GM23338 (cell line): Measurements from ENCODE around the gene BRI3. TPM values are rescaled to one million over a fixed set of nuclear protein-coding genes. Genes with fewer than 3 reads are reported as not detected.

Experiments
- ATAC-seq: fragments of 200-7000 bp; cut with Tn5 transposase; 3 replicates; pipeline ENCODE4 v1.9.1; 2020
- DNase-seq: peaks from one replicate; pipeline ENCODE4 v3.0.0-alpha.2; 2015; ENCODE audit warnings: low spot score
- H2AFZ ChIP-seq: fragments of 200-600 bp; sonication (generic); 2 replicates; pipeline ENCODE4 v1.8.0; 2016; ENCODE audit warnings: antibody characterized with exemption, mild to moderate bottlenecking, moderate library complexity
- H3F3A ChIP-seq: fragments of 200-600 bp; sonication (generic); replicated peaks from 2 replicates; pipeline ENCODE4 v1.8.0; 2017; ENCODE audit warnings: antibody characterized with exemption, mixed run types, low read depth
- H3K27ac ChIP-seq: fragments of 200-600 bp; sonication (generic); 2 replicates; pipeline ENCODE4 v1.6.1; 2016; ENCODE audit warnings: low read depth
- H3K27me3 ChIP-seq: fragments of 200-600 bp; sonication (generic); 2 replicates; pipeline ENCODE4 v1.8.0; 2016; ENCODE audit warnings: mild to moderate bottlenecking, mixed run types, moderate library complexity; ENCODE audit not compliant: insufficient read depth
- H3K36me3 ChIP-seq: fragments of 200-600 bp; sonication (generic); 2 replicates; pipeline ENCODE4 v1.8.0; 2016; ENCODE audit warnings: mild to moderate bottlenecking; ENCODE audit not compliant: insufficient read depth
- H3K4me1 ChIP-seq: fragments of 200-600 bp; sonication (generic); 2 replicates; pipeline ENCODE4 v1.8.0; 2016; ENCODE audit warnings: mild to moderate bottlenecking, moderate library complexity; ENCODE audit not compliant: insufficient read depth
- H3K4me2 ChIP-seq: fragments of 200-600 bp; sonication (generic); 2 replicates; pipeline ENCODE4 v1.7.1; 2017; ENCODE audit warnings: mixed run types
- H3K4me3 ChIP-seq: fragments of 200-600 bp; sonication (generic); 2 replicates; pipeline ENCODE4 v1.6.1; 2016; ENCODE audit warnings: mixed run types
- H3K79me2 ChIP-seq: fragments of 200-600 bp; sonication (generic); replicated peaks from 2 replicates; pipeline ENCODE4 v1.8.0; 2017; ENCODE audit warnings: mild to moderate bottlenecking; ENCODE audit not compliant: insufficient read depth
- H3K9me2 ChIP-seq: fragments of 200-600 bp; sonication (generic); 2 replicates; pipeline ENCODE4 v1.8.0; 2017; ENCODE audit not compliant: insufficient read depth
- H4K20me1 ChIP-seq: fragments of 200-600 bp; sonication (generic); replicated peaks from 2 replicates; pipeline ENCODE4 v1.8.0; 2017; ENCODE audit warnings: mild to moderate bottlenecking; ENCODE audit not compliant: insufficient read depth
- H3K27ac Mint-ChIP-seq: 2 replicates; pipeline ENCODE4 v1.8.0; 2020; ENCODE audit warnings: inconsistent platforms, mild to moderate bottlenecking, moderate library complexity, mixed read lengths
- H3K27me3 Mint-ChIP-seq: 3 replicates; pipeline ENCODE4 v1.8.0; 2022; ENCODE audit warnings: low read depth, mild to moderate bottlenecking, moderate library complexity, mixed read lengths, inconsistent platforms; ENCODE audit not compliant: insufficient read depth, poor library complexity
- H3K36me3 Mint-ChIP-seq: 3 replicates; pipeline ENCODE4 v1.8.0; 2021; ENCODE audit warnings: low read depth, mild to moderate bottlenecking, inconsistent platforms, moderate library complexity, mixed read lengths
- H3K4me1 Mint-ChIP-seq: 3 replicates; pipeline ENCODE4 v1.8.0; 2020; ENCODE audit warnings: mild to moderate bottlenecking, inconsistent platforms, mixed read lengths
- H3K4me3 Mint-ChIP-seq: 3 replicates; pipeline ENCODE4 v1.8.0; 2021; ENCODE audit warnings: moderate library complexity, mild to moderate bottlenecking, inconsistent platforms, mixed read lengths
- H3K9me3 Mint-ChIP-seq: 3 replicates; pipeline ENCODE4 v1.8.0; 2020; ENCODE audit warnings: moderate library complexity, mild to moderate bottlenecking, inconsistent platforms, mixed read lengths
- CREB1 ChIP-seq: fragments of 250-450 bp; sonication (Bioruptor Pico); IDR thresholded peaks from 2 replicates; pipeline ENCODE4 v1.5.0; 2020; ENCODE audit warnings: low read depth, mild to moderate bottlenecking, moderate library complexity
- ETS1 ChIP-seq: IDR thresholded peaks from 2 replicates; pipeline ENCODE4 v1.6.1; 2016; ENCODE audit warnings: antibody characterized with exemption
- EZH2 ChIP-seq: fragments of 200-600 bp; sonication (generic); IDR thresholded peaks from one replicate; pipeline ENCODE4 v1.8.0; 2017; ENCODE audit warnings: antibody characterized with exemption, mild to moderate bottlenecking, low read depth; ENCODE audit not compliant: unreplicated experiment
- EZH2phosphoT487 ChIP-seq: fragments of 200-600 bp; sonication (generic); IDR thresholded peaks from one replicate; pipeline ENCODE4 v1.8.1; 2018; ENCODE audit warnings: antibody characterized with exemption; ENCODE audit not compliant: unreplicated experiment
- JUNB ChIP-seq: IDR thresholded peaks from one replicate; pipeline ENCODE4 v1.6.1; 2016; ENCODE audit warnings: antibody characterized with exemption; ENCODE audit not compliant: unreplicated experiment
- NANOG ChIP-seq: IDR thresholded peaks from 2 replicates; pipeline ENCODE4 v1.6.1; 2016; ENCODE audit warnings: antibody characterized with exemption, borderline replicate concordance
- POLR2AphosphoS5 ChIP-seq: IDR thresholded peaks from 2 replicates; pipeline ENCODE4 v1.6.1; 2016; ENCODE audit warnings: antibody characterized with exemption, low read depth
- REST ChIP-seq: IDR thresholded peaks from one replicate; pipeline ENCODE4 v1.6.1; 2018; ENCODE audit warnings: antibody characterized with exemption; ENCODE audit not compliant: unreplicated experiment
- STAT1 ChIP-seq: IDR thresholded peaks from one replicate; pipeline ENCODE4 v1.6.1; 2016; ENCODE audit warnings: antibody characterized with exemption; ENCODE audit not compliant: unreplicated experiment
- ZNF114 ChIP-seq: fragments of 250-450 bp; sonication (Bioruptor Pico); IDR thresholded peaks from 2 replicates; pipeline ENCODE4 v1.5.0; 2020; ENCODE audit warnings: mild to moderate bottlenecking, moderate library complexity
- ZNF331 ChIP-seq: fragments of 250-450 bp; sonication (Bioruptor Pico); IDR thresholded peaks from 2 replicates; pipeline ENCODE4 v1.5.0; 2020; ENCODE audit warnings: low read depth, mild to moderate bottlenecking, moderate library complexity
- polyA plus RNA-seq: library from polyadenylated mRNA; unstranded; fragments of >200 nt; fragmentation: Nextera tagmentation; extraction: Ambion mirVana; gene quantifications from 2 replicates; pipeline ENCODE4 v1.2.1, GENCODE V29; 2016
- total RNA-seq: library from RNA; depleted of rRNA; stranded (reverse); fragments of >200 nt; shearing (Covaris generic); gene quantifications from 2 replicates; pipeline ENCODE4 v1.2.3, GENCODE V29; 2014
- TF ChIP-seq, protein P1 (sequence below), 2 experiments: fragments of 200-600 bp in 1 of 2; sonication (generic) in 1 of 2; conservative IDR thresholded peaks; 2 replicates each; pipeline versions ENCODE4 v1.5.1 to v1.6.1; 2016 to 2017; ENCODE audit warnings: antibody characterized with exemption in 2 of 2, low read depth in 2 of 2, mild to moderate bottlenecking in 2 of 2, moderate library complexity in 1 of 2

Gene BRI3
- total and polyA plus RNA-seq, 2 experiments from 2014 or later = 21.7 to 66.1 TPM

- TF ChIP-seq ZNF331 (CRISPR knock-in tag) = no peak
- TF ChIP-seq EZH2 = no peak
- no peak for TF ChIP-seq EZH2phosphoT487
- no peak for TF ChIP-seq ZNF114 (CRISPR knock-in tag)
- no peak for TF ChIP-seq NANOG
- no peak for TF ChIP-seq POLR2AphosphoS5
- TF ChIP-seq JUNB = no peak
These were observed 54.0 kb downstream of the BRI3 start (continued) for GRCh38 chr7:98335411-98335977.

DNA sequence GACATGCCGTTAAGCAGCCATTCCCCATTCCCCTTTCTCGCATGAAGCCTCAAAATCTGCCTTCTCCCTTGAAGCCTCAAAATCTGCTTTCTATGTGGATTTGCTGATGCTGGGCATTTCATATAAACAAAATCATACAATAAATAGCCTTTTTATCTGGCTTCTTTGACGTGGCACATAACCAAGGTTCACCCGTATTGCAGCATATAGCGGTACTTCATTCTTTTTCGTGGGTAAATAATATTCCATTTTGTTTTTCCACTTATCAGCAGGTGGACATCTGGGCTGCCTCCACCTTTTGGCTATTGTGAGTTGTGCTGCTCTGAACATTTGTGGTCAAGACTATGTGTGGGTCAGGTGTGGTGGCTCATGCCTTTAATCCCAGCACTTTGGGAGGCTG is 57.0 kb downstream of the BRI3 start:
- no peak overlapping the region for H3K4me3 Mint-ChIP-seq
- Histone ChIP-seq H3K27ac (no peak overlapping the region), H3K4me3 (no peak overlapping the region), H3K36me3 (no peaks in the 10 kb centered on the region), H3K4me2 (no peak overlapping the region), H3F3A (no peaks in the 10 kb centered on the region), H3K9me2 (no peaks in the 10 kb centered on the region), H2AFZ (no peak overlapping the region), H3K79me2 (peaks cover 24% of the 10 kb centered on the region), H4K20me1 (peaks cover 28% of the 10 kb centered on the region), H3K27me3 (no peaks in the 10 kb centered on the region), H3K4me1 (no peaks in the 10 kb centered on the region)
- ATAC-seq (no peak), DNase-seq (no peak)
- peaks cover 1% of the 10 kb centered on the region for H3K27me3 Mint-ChIP-seq
- no peak overlapping the region for H3K27ac Mint-ChIP-seq
- no peaks in the 10 kb centered on the region for H3K4me1 Mint-ChIP-seq
- peaks cover 15% of the 10 kb centered on the region for H3K36me3 Mint-ChIP-seq
- no peaks in the 10 kb centered on the region; the same call in 2 of the 3 replicates for H3K9me3 Mint-ChIP-seq
- TF ChIP-seq JUNB (no peak), ZNF331 (CRISPR knock-in tag) (no peak), ETS1 (no peak)

- Mint-ChIP-seq H3K27me3 (peaks cover 1% of the 10 kb centered on the region), H3K9me3 (no peaks in the 10 kb centered on the region; the same call in 2 of the 3 replicates), H3K4me3 (no peak overlapping the region), H3K36me3 (peaks cover 15% of the 10 kb centered on the region), H3K4me1 (no peaks in the 10 kb centered on the region), H3K27ac (no peak overlapping the region)
- Histone ChIP-seq H3K79me2 (peaks cover 30% of the 10 kb centered on the region), H3K27ac (no peak overlapping the region), H3K27me3 (no peaks in the 10 kb centered on the region), H3K4me2 (no peak overlapping the region), H3K9me2 (no peaks in the 10 kb centered on the region), H2AFZ (no peak overlapping the region), H3K4me1 (no peaks in the 10 kb centered on the region), H3K4me3 (no peak overlapping the region), H4K20me1 (peaks cover 28% of the 10 kb centered on the region), H3K36me3 (no peaks in the 10 kb centered on the region), H3F3A (no peaks in the 10 kb centered on the region)
- DNase-seq = no peak
- ATAC-seq = no peak
- TF ChIP-seq NANOG (no peak), REST (no peak), ETS1 (no peak), ZNF331 (CRISPR knock-in tag) (no peak), POLR2AphosphoS5 (no peak), JUNB (no peak), STAT1 (no peak), CREB1 (CRISPR knock-in tag) (no peak), EZH2 (no peak), ZNF114 (CRISPR knock-in tag) (no peak)
- TF ChIP-seq, protein P1, sequence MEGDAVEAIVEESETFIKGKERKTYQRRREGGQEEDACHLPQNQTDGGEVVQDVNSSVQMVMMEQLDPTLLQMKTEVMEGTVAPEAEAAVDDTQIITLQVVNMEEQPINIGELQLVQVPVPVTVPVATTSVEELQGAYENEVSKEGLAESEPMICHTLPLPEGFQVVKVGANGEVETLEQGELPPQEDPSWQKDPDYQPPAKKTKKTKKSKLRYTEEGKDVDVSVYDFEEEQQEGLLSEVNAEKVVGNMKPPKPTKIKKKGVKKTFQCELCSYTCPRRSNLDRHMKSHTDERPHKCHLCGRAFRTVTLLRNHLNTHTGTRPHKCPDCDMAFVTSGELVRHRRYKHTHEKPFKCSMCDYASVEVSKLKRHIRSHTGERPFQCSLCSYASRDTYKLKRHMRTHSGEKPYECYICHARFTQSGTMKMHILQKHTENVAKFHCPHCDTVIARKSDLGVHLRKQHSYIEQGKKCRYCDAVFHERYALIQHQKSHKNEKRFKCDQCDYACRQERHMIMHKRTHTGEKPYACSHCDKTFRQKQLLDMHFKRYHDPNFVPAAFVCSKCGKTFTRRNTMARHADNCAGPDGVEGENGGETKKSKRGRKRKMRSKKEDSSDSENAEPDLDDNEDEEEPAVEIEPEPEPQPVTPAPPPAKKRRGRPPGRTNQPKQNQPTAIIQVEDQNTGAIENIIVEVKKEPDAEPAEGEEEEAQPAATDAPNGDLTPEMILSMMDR (conservative IDR thresholded peaks at IDR 0.05; ENCODE audit: low read depth in 2 of 2) = no peak
These were observed 57.6 kb downstream of the BRI3 start for GRCh38 chr7:98339043-98339442.
